Stimulated activated CD4-positive, alpha-beta T cell treated with anti-CD3 and anti-CD28 coated beads, TNF-alpha, amount 100 ng/mL, for 48 hours (primary cell): ENCODE data around the gene ZNF280B.

Experiments
- DNase-seq, 3 donors: peaks; one replicate each; pipeline ENCODE4 v3.0.0-alpha.2; 2020; ENCODE audit warnings: low read depth in 3 of 3

The ZNF280B gene, protein sequence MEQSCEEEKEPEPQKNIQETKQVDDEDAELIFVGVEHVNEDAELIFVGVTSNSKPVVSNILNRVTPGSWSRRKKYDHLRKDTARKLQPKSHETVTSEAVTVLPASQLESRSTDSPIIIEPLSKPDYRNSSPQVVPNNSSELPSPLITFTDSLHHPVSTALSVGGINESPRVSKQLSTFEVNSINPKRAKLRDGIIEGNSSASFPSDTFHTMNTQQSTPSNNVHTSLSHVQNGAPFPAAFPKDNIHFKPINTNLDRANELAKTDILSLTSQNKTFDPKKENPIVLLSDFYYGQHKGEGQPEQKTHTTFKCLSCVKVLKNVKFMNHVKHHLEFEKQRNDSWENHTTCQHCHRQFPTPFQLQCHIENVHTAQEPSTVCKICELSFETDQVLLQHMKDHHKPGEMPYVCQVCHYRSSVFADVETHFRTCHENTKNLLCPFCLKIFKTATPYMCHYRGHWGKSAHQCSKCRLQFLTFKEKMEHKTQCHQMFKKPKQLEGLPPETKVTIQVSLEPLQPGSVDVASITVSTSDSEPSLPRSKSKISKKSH

DNA sequence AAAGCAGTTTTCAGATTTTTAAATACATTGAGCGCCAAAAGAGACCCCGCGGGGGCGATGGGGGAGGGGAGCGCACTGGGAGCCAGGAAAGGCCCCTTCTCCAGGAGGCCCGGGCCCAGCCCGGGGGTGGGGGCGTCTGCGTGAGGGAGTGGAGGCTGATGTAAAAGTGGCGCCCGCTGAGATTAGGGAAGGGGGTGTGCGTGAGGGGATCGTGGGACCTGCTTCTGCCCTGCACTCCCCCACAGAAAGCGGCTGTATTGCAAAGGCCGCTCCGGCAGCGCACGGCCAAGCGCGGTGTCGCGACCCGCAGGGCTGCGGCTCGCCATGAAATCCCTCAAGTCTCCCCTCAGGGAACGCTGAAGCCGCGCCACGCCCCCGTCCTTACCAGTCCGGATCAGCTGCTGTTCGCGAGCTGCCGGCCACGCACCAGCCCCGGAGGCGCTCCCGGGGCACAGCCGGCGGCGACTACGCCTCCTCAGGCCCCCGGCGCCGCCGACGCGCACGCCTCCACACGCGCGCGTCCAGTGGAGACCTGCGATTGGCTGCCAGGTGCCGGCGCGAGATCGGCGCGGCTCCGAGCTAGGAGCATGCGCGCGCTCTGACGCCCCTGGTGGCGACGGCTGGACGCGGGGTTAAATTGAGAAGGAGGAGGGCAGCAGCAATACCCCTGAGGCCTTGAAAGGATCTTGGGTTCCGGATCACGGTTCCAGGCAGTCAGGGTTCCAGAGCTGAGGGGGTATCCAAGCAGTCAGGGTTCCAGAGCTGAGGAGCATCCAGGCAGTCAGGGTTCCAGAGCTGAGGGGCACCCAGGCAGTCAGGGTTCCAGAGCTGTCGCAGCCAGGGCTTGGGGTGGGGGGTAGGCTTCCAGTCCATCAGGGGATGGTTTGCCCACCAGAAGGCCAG lies at the start of gene ZNF280B:
ZNF280B (minus strand) TSS at position 469 of the 903 bp plus-strand sequence. CDS start 19,344 bp downstream, outside the sequence.
- DNase-seq: peak; percentile 65 to 77 (median 70)

DNA sequence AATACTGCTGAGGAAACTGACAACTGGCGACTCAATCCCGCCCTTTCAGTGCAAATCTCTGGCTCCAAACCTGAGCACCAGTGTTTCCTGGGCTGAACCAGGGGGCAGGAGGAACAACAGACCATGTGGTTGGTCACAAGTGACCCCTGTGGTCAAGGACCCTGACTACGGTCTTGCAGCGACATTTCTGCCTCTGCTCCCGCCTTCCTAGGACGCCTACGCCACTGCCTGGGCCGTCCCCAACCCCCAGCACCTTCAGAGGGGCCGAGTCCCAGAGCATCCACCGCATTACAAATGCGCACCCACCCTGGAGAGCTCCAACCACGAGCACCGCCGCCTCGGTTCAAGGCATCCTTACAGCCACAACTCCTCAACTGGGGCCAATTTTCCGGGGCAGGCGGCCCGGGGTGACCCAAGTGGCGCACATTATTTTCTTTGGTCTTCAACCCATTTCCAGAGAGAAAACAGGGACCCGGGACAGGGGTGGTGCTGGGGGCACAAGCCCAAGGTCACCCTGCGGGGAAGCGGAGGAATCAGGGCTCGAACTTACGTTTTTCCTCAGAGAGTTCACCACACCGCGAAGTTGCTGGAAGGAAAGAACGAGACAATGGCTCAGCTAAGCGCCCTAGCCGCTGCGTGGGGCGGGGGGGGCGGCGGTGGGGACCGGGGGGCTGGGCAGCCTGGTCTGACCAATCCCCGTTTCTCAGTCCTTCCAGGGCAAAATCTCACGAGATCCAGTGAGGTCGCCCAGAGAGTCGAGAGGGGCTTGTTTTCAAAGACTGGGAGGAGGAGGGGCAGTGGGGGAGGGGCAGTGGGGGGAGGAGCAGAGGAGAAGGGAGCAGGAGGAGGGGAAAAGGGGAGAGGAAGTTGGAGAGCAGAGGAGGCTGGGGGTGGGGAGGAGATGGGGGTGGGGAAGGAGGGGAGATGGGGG lies 48.7 kb upstream of the ZNF280B start:
- DNase-seq: no peak

DNA sequence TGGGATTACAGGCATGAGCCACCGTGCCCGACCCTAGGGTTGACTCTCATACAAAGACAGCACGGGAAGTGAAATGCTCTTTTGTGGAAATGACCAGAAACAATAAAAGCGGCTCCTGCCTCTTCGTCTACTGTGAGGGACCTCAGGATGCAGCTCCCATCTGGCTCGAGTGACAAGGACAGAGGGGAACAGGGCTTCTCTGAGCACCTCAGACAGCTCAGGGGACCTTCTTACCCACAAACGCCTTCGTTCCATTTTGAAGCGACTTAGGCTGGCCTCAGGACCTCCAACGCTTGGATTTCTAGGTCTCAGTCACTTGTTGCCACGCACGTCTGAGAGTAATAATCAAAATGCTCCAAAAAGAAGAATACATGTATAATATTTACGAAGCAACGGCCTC lies 48.0 kb upstream of the ZNF280B start:
- no peak for DNase-seq

DNA sequence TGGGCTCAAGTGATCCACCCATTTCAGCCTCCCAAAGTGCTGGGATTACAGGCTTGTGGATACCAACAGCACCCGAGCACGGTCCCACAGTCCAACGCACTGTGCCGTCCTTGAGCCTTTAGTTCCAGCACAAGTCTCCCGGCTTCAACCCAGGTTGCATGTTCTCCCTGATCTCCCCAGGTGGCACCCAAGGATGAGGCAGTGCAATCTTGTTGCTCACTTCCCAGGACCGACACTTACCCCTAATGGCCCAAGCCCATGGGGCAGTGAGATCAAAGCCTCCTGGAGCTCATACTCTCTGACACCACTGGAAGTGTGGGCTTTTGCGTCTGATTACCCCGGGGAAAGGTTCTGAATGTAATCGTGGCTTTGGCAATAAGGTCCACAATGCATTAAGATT lies 47.1 kb upstream of the ZNF280B start:
- DNase-seq: no peak

DNA sequence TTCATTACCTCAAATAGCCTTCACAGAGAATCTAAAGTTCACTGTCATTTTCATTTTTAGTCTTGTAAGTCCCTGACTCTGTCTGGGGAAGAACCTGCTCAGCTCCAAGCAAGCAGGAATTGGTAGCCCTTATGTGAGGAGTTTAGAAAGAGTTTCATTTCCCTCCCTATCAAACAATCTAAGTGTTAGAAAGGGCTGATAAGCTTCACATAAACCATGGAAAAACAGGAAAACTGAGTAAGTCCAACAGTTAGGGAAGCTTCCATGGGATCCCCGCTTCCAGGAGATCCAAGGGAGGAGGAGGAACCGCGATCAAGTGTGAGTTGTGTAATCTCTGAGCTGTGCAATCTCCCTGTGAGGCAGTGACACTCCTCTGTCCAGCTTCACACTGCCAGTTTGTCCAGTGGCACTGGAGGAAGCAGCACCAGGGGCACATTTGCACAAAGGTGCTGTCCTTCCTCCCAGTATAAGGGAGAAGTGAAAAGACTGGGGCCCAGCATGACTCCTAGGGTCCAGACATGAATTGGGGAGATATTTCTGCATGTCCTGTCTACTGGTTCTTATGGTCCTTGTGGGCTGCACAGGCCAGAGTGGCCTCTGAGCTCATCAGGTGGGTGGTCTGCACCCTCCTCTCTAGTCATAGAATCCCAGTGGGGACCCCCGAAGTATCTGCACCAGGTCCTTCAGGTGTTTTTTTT lies 46.2 kb upstream of the ZNF280B start:
- no peak for DNase-seq

DNA sequence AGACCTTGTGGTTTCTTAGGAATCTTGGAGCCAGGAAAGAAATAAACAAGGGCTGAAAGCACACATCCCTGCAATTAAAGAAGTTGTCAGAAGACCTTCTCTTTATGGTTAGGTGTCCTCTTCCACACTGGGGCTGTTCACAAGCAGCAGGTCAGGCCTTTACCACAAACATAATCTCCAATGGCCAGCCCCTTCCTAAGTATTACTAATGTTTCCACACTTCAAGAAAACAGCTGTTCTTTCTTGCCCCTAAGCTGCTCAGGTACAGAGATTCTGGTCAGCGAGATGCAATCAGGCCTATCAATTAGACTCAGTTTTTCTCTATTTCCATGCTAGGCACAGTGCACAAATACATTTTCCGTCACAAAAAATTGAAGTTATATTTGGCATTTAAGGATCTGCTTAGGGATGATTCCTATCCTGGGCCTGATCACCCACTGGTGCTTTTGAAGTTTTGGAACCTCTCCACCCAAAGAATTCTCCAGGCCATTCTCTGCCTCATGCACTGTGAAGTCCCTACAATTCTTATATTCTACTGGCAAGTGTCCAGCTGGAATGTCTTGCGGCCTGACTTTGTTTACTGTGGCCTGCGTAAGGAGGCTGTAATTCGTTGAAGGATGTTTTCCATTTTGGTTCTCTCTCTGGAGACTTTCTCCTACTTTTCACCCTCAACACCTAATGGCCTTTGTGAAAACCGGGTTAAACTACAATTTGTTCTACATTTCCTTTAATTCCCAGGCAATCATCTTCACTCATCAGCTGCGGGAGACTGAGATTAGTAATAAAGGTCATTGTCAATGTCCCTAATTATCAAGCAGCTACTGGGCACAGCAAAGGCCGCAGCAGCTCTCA lies 45.4 kb upstream of the ZNF280B start:
- DNase-seq: no peak

DNA sequence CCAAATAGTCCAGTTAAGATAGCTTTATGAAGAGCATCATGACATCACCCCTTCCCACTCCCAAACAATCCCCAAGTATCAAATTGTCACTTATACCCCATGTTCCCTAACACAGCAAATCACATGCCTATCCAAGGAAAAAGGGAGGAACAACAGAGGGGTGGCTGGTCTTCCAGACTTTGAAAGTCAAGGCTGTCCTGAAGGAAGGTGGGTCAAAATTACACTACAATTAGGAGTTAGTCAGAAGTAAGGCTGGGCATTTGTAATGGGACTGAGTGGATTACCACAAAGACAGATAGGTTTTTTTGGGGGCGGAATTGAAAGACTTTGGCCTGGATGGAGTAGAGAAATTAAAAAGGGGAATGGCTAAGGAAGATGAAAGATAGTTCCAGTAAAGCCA lies 44.6 kb upstream of the ZNF280B start:
- no peak for DNase-seq

DNA sequence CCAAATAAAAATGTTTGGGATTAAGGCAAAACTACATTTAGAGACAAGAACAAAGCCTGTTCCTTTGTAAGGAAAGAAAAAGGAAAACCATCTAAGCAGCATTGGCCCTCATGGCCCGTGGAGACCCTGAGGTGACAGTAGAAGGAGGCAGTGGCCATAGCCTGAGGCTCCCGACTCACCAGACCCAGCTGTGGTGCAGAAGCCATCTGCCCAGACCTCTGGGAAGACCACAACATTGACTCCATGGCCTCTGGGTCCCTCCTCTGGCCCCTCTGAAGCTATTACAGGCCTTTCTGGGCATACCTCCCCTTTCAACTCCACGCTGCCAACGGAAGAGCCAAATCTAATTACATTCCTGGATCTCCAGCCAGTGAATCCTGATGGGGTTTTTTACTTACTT lies 44.1 kb upstream of the ZNF280B start:
- no peak for DNase-seq

DNA sequence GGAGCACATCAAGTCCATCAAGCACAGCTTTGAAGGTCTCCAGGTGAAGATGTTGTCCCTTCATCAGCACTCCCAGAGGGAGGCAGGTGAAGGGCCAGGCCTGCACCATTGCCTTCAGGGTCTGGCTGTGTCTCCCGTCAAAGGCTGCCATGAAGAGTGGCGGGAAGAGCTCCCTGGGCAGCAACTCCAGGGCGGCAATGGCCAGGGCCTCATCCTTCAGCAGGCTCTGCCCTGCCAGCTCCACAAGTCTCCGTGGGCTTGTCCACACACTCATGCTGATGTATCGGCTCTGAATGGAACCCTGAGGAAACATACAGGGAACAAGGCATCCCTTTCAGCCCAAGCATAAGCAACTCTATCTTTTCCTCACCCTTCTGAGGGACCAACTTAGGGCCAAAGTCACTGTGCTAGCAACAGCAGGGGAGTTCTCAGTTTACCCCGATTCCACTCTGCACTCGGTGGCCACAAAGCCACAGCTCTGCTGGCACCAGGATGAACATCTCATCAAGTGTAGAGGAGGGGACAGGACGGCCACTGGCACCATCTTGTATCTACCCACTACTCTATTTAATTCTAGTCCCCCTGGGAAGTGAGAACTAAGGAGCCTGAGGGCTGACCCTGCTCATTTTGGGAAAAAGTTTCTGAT lies 42.4 kb upstream of the ZNF280B start:
- DNase-seq: no peak

DNA sequence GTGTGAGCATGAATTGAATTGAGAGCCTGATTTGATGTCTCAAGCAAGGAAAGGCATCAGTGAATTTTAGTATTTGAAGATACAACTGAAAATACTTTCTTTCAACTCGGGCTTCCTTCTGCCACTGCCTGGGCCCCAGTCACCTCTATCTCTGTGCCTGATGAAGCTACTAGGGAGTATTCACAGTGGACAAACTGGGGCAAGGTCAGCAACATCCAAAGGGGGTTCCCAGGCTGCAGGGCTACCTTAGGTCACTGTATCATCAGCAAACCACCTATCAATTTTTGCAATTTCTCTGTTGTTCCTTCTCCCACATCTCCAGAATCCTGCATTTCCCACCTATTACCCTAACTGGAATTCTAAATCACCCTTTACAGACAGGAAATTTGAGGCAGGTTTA lies 40.4 kb upstream of the ZNF280B start:
- no peak for DNase-seq

DNA sequence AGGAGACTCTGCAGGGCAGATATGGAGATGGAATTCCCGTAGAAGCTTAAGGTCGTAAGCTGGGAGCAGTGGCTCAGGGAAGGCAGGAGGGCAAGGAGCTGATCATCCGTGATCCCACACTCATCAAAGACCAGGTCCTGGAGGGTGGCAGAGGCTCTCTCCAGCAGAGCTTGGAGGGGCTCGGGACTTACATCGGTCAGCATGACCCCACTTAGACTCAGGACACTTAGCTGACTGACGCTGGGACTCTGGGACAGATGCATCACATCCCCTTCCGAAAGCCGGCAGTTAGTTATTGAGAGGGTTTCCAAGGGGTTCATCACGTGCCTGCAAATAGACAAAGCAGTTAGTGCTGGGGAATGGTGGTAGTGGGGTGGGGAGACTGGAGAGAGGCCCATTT lies 39.8 kb upstream of the ZNF280B start:
- DNase-seq: no peak

DNA sequence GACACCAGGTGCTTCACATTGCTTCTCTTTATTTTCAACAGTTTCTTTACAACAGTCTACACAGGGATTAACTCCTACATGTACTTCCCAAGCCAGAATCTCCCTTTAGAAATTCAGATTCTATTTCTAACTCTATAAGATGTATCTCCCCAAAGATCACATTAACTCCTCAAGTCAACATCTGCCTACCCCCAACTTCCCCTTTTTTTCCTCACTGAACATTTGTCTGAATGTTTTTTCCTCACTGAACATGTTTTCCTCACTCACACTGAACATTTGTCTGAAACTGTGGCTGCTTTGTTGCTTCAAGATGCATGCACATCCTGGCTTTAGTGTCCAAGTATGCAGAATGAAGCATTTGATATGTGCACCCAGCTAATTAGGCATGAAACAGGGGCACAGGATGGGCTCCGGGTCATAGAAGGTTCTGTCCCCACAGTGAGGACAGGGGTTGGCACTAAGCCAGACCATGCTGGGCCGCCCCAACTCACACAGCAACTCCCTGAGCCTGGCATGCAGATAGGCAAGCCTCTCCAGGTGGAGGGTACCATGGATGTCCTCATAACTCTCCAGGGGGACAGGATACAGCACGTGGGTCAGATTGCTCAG lies 39.3 kb upstream of the ZNF280B start:
- DNase-seq: no peak

DNA sequence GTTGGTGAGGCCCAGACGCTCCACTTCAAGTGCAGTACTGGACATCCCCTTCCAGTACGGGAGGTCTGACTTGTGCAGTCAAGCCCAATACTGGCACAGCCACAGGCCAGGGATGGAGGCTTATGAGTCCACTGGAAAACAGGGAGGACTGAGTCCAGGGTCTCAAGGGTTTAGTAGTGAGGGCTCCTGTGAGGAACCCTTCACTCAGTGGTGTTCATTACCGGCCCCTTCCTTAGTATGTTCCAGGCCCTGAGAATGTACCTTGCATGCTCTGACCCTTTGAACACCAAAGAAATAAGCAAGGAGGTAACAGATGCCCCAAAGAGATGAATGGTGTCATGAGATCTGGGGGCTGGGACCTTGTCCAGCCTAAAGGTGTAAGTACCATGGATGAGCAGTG lies 38.7 kb upstream of the ZNF280B start:
- DNase-seq: no peak

DNA sequence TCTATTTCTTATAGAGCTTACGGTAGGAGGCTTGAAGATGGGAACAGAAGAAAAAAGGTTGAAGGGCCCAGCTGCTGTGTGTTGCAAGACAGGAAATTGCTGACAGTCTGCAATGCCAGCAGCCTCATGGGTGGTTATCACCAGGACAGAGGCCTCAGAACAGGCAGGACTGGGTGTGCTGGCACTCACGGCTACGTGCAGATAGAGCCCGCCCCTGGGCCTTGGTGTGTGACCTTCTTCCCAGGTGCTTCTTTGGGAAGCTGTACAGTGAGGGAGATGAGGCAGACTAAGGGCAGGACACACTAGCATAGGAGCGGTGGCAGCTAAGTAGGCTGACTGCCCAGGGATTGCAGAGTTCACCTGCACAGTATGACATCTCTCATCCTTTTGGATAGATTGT lies 37.9 kb upstream of the ZNF280B start:
- no peak for DNase-seq

DNA sequence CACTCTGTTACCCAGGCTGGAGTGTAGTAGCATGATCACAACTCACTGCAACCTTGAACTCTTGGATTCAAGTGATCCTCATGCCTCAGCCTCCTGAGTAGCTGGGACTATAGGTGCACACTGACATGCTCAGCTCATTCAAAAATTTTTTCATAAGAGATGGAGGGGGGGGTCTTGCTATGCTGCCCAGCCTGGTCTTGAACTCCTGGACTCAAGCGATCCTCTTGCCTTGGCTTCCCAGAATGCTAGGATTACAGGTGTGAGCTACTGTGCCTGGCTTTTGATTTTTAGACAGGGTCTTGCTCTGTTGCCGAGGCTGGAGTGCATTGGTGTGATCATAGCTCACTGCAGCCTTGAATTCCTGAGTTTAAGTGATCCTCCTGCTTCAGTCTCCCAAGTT lies 36.5 kb upstream of the ZNF280B start:
- no peak for DNase-seq

DNA sequence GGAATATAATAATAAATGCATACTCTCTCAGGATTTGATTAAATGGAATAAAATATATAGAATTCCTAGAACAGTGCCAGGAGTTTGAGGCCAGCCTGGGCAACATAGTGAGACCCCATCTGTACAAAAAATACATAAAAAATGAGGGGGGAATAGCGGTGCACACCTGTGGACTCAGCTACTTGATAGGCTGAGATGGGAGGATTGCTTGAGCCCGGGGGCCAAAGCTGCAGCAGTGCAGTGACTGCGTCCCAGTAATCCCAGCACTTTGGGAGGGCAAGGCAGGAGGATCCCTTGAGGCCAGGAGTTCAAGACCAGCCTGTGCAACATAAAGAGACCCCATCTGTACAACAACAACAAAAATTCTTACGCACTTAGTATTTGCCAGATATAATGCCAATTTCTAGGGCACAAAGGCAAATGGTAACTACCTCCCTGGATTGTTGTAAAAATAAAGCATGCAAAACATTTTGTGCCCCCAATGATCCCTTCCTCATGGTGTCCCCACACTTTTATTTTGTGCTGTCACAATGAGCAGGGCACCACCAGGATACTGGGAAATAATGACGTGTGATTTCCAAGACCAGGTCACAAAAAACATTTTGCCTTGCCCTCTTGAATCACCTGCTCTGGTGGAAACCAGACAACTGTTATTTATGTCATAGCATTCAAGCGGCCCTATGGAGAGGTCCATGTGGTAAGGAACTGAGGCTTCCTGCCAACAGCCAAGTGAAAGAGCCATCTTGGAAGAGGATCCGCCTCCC lies 29.9 kb upstream of the ZNF280B start:
- DNase-seq: no peak

DNA sequence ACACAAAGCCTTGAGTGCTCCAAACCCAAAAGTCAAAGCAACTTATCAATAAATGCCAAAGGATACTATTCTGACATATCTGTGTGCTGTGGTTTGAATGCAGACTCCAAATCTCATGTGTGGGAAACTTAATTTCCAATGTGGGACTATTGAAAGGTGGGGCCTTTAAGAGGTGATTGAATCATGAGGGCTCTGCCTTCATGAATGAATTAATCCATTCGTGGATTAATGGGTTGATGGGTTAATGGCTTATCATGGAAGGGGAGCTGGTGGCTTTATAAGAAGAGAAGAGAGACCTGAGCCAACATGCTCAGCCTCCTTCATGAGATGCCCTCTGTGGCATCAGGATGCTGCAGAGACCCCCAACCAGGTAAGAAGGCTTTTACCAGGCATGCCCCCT lies 28.4 kb upstream of the ZNF280B start:
- DNase-seq: no peak

DNA sequence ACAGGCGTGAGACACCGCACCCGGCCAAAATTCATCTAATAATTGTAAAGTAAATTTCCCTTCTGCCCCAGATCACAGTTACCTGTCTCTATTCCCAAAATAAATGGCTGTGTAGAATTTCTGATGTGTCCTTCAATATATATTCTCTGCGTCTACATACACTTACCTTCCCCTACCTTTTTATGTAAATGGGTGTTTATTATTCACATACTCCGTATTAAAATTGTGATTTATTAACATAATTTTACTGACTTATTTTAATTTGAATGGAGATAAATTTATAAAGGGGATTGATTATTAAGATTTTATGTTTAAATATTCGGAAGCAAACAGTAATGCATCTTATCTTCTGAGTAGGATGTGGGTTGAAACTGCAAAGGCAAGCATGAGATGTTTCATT lies 28.0 kb upstream of the ZNF280B start:
- DNase-seq: no peak
